ENCODE data around the gene SOSTDC1.

The SOSTDC1 gene

DNA sequence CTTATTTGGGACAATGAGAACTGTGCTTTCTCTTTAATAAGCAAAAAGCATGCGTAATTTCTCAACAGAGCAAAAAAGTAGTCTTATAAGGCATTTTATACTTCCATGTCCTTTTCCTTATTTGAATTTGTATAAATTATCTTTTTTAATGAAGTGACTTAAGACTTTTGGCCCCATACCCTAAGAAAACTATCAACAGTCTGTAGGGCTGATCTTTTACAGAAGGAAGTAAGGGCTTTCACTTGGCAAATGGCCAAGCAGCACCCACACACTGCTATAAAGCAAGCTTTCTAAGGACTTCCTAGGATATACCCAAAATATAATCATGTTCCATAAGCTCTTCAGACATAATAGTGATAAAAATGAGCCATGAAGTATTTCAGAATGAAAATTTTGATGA, 47.6 kb downstream of the SOSTDC1 start:
- no peak for DNase-seq

DNA sequence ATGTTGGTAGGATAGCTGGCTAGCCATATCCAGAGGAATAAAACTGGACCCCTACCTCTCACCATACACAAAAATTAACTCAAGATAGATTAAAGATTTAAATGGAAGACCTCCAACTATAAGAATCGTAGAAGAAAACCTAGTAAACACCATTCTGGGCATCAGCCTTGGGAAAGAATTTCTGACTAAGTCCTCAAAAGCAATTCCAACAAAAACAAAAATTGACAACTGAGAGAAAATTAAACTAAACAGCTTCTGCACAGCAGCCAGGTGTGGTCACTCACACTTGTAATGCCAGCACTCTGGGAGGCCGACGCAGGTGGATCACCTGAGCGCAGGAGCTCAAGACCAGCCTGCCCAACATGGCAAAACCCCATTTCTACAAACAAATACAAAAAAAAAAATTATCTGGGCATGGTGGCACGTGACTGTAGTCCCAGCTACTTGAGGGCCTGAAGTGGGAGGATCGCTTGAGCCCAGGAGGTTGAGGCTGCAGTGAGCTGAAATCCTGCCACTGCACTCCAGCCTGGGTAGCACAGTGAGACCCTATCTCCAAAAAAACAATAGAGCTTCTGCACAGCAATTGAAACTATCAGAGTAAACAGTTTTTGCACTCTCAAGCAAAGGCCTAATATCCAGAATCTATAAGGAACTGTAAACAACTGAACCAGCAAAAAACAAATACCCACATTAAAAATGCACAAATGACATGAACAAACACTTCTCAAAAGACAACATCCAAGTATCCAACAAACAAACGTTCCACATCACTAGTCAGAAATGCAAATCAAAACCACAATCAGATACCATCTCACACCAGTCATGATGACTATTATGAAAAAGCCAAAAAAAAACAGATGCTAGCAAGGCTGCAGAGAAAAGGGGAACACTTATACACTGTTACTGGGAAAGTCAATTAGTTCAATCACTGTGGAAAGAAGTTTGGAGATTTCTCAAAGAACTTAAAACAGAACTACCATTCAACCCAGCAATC, 49.0 kb downstream of the SOSTDC1 start:
- DNase-seq: no peak

DNA sequence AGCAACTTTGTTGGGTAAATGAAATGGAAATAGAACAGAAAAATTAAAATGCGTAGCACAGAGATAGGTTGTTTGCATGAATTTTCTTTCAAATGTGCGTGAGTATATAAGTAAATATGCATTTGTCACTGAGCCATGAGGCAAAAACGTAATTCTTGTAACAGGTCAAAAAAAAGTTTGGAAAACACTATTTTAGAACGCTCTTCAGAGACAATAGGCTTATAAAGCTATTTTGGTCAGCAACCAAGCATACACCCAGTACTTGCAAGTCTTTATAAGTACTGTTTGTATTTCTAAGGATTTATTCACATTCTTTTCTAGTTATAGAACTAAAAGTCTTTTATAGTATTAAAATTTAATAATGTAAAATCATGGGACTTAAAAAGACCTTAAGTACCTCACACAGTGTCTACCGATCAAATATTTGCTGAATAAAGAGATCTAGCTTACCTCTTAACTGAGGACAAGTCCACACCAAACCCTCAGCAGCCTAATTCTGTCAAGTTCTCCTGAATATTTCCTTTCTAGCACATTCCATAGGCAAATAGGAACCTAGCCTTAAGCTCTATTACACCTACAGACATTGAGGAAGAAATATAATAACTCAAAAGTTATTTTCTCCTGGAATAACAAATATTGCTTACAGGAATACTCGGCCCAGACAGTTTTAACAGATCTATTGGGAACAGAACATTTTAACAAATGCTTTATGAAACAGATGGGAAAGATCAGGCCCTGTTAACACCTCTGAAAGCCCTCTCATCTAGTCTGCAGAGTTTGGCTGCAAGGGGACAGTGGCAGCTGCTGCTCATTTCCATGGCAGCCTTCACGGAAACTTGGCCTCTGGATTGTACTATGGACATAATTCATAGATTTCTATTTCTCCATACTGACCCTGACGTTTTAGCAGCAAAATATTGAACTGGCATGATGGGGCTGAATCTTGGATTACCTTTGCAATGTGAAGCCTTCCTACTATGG, 53.0 kb downstream of the SOSTDC1 start:
- no peak for DNase-seq

Data from activated CD4-positive, CD25-positive, alpha-beta regulatory T cell (primary cell).